D341Med (cell line): ENCODE data around the gene MBOAT2.
"Not testable (repeated sequence)": the region's sequence is repeated elsewhere in the genome, so short reads cannot be mapped to it uniquely, and the experiment has no call there.

Source experiments
- DNase-seq: peaks from one replicate; pipeline ENCODE4 v3.0.0; 2012; ENCODE audit warnings: low spot score

MBOAT2 gene

GRCh38 chr2:9003616-9004337, at the start of gene MBOAT2:
Gene MBOAT2 (minus strand): TSS chr2:9003684. CDS start chr2:9003614, 70 bp downstream.
- peak; percentile 99 for DNase-seq

- DNase-seq = no peak
Measured at GRCh38 chr2:9052821-9053533, 49.5 kb upstream of the MBOAT2 start.

GRCh38 chr2:9051451-9051850, 48.0 kb upstream of the MBOAT2 start:
- DNase-seq = not testable (repeated sequence)

- DNase-seq = no peak
Measured at GRCh38 chr2:9050122-9050809, 46.8 kb upstream of the MBOAT2 start.

GRCh38 chr2:9045595-9045994, 42.1 kb upstream of the MBOAT2 start:
- DNase-seq = no peak

- DNase-seq = not testable (repeated sequence)
Measured at GRCh38 chr2:9043491-9043890, 40.0 kb upstream of the MBOAT2 start.

- no peak for DNase-seq
Measured at GRCh38 chr2:9037166-9037565, 33.7 kb upstream of the MBOAT2 start.

GRCh38 chr2:9033385-9034168, 30.1 kb upstream of the MBOAT2 start:
- peak; percentile 65 for DNase-seq

GRCh38 chr2:9032536-9033255, 29.2 kb upstream of the MBOAT2 start:
- DNase-seq = no peak

- DNase-seq = no peak
Measured at GRCh38 chr2:9032121-9032520, 28.6 kb upstream of the MBOAT2 start.

- no peak for DNase-seq
Measured at GRCh38 chr2:9031246-9031645, 27.8 kb upstream of the MBOAT2 start.

GRCh38 chr2:9030841-9031240, 27.4 kb upstream of the MBOAT2 start:
- DNase-seq = no peak

- no peak for DNase-seq
Measured at GRCh38 chr2:9030190-9030589, 26.7 kb upstream of the MBOAT2 start.

GRCh38 chr2:9029721-9030120, 26.2 kb upstream of the MBOAT2 start:
- DNase-seq = peak; percentile 56

GRCh38 chr2:9027884-9028283, 24.4 kb upstream of the MBOAT2 start:
- DNase-seq = no peak

- no peak for DNase-seq
Measured at GRCh38 chr2:9025746-9026145, 22.3 kb upstream of the MBOAT2 start.

GRCh38 chr2:9024575-9024974, 21.1 kb upstream of the MBOAT2 start:
- no peak for DNase-seq

GRCh38 chr2:9021563-9022211, 18.2 kb upstream of the MBOAT2 start:
- DNase-seq = no peak

- no peak for DNase-seq
Measured at GRCh38 chr2:9020267-9020666, 16.8 kb upstream of the MBOAT2 start.

- DNase-seq = no peak
Measured at GRCh38 chr2:9018534-9018933, 15.1 kb upstream of the MBOAT2 start.

GRCh38 chr2:9018109-9018508, 14.6 kb upstream of the MBOAT2 start:
- DNase-seq = no peak
